NOMO-1 treated with dmso at 0.1 percent for 144 hours (cell line): ENCODE results near the gene RCSD1.
A peak's percentile ranks its signal among the peaks of the same experiment; 100 is the strongest.
"Not testable (repeated sequence)": the region's sequence is repeated elsewhere in the genome, so short reads cannot be mapped to it uniquely, and the experiment has no call there.

ENCODE experiments used
- DNase-seq: peaks from one replicate; lab custom pipeline; 2025; ENCODE audit not compliant: unreplicated experiment; lab: John Stamatoyannopoulos, UW

RCSD1 gene, protein sequence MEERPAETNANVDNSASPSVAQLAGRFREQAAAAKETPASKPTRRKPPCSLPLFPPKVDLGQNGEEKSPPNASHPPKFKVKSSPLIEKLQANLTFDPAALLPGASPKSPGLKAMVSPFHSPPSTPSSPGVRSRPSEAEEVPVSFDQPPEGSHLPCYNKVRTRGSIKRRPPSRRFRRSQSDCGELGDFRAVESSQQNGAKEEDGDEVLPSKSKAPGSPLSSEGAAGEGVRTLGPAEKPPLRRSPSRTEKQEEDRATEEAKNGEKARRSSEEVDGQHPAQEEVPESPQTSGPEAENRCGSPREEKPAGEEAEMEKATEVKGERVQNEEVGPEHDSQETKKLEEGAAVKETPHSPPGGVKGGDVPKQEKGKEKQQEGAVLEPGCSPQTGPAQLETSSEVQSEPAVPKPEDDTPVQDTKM

DNA sequence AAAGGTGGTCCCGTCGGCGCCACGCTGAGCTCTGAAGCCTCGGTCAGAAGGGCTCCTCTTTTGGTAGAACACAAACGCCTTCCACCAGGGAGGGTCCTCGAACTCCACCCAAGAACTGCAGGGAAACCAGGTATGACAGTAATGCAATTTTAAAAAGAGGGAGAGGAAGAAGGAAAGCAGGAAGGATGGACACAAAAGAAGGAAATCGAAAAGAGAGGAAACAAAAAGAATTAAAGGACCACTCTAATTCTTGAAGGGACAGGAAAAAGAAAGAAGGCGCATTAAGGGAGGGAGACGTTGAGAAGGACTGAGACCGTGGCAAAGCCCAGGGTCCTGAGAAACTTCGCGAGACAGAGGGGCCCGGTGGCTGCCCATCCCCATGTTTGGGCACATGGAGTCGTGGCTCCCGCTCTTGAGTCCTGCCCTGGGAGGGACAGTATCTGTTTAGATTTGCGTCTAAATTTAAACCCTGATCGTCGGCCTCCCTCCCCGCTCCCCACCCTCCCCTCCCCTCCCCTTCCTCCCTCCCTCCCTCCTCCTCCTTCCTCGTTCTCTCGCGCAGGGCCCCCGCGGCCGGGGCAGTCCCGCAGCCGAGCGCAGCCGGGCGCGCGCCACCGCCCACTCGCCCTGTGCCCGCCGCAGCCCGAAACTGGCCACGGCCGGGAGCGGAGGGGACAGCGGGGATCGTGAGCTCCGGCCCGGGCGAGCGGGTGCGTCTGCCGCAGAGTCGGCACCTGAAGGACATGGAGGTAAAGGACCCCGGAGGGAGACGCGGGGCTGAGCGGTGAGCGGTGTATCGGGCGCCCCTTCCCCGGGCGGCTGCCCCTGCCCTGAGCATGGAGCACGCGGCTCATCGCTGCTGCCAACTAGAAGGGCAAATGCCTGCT lies at the start of gene RCSD1:
Gene RCSD1 (plus strand): TSS at position 552 of the 887 bp plus-strand sequence. CDS start 192 bp downstream, at position 744.
- peak; percentile 44 for DNase-seq

DNA sequence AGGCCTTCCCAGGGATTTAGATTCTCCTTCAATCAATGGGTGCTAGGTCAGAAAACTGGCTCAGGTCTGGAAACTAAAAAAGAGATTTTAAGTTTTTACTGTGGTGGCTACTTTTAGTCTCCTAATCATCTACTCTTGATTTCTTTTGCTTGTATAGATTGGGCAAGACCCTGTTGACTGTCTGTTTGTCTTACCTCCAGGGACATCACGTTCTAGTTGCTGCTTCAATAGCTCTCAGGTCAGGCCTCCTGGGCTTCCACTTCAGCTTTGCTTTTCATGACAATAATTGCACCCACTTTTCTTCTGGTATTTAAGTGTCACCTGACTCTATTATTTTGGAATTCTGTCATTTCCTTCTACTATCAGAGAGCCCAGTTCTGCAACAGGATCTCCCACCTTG lies 48.0 kb upstream of the RCSD1 start:
- no peak for DNase-seq

DNA sequence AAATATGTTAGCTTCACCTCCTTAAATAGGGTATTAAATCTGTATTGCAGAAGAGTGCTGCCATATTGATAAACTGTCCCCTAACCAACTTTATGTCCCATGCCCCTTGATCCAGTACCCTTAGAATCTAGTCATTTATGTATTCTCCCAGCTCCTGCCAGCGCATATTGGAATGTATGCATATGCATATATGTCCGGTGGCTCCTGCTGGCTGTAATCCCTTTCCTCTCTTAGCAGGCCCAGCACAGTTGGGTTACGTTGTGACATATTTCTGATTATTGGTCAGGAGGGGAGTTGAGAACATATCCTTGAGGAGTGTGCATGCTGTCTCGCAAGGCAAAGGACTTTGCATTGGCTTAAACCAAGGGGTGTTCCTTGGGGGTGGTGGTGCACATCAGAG lies 47.3 kb upstream of the RCSD1 start:
- no peak for DNase-seq

DNA sequence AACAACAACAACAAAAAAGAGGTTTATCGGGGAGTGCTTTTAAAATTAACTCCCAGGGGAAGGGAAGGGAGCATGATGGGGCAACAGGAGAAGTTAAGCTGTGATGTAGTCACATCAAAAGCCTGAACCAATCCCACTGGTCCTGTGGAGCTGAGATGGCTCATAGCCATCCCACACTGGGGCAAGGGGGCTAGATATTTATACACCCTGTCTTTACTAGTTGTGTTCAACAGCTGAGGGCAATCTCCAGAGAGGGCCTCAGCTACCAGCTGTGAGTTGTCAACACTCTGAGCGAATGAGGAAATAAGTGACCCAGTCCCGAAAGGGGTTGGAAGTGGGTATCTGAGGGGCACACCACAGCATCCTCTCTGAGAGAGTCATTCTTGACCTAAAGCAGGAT lies 45.5 kb upstream of the RCSD1 start:
- no peak for DNase-seq

DNA sequence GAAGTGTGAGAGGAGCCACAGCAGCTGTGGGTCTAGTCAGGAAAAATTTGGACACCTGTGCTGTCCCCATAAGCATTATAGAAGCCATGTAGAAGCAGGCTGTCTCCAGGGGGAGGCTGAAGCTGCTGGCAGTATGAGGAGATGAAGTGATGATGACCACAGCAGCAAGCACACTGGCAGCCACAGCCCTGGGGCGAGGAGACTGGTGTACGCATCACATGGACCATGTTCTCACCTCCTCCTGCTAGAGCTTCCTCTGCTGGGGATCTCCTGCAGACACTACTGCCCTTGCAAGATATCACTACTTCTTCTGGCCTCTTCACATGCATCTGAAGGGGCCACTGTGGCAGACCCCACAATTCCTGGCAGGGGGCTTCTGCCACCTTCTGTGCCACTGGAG lies 42.7 kb upstream of the RCSD1 start:
- DNase-seq = no peak

DNA sequence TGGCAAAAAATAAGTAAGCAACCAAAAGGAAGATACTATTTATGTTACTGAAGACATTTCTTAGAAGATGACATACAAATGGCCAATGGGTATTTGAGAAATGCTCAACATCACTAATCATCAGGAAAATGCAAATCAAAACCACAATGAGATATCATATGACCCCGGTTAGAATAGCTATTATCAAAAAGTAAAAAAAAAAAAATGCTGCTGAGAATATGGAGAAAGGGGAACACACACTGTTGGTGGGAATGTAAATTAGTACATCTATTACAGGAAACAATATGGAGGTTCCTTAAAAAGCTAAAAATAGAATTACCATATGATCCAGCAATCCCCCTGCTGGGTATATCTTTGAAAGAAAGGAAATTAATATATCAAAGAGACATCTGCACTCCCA lies 42.2 kb upstream of the RCSD1 start:
- DNase-seq = no peak

DNA sequence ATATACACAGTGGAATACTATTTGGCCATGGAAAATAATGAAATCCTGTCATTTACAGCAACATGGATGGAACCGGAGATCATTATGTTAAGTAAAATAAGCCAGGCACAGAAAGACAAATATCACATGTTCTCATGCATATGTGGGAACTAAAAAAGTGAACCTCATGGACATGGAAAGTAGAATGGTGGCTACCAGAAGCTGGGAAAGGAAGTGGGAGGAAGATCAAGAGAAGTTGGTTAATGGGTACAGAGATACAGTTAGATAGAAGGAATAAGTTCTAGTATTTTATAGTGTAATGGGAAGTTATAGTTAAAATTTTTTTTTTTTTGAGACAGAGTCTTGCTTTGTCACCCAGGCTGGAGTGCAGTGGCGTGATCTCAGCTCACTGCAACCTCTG lies 41.7 kb upstream of the RCSD1 start:
- no peak for DNase-seq

DNA sequence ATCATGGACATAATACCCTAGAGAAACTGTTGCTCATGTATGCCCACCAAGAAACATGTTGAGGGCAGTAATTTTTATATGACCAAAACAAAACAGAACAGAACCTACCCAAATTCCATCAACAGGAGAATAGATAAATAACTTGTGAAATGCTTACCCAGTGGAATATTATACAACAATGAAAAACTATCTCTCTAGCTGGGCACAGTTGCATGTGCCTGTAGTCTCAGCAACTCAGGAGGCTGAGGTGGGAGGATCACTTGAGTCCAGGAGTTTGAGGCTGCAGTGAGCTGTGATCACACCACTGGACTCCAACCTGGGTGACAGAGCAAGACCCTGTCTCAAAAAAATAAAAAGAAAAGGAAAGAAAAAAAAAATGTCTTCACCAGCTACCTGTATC lies 37.6 kb upstream of the RCSD1 start:
- no peak for DNase-seq

DNA sequence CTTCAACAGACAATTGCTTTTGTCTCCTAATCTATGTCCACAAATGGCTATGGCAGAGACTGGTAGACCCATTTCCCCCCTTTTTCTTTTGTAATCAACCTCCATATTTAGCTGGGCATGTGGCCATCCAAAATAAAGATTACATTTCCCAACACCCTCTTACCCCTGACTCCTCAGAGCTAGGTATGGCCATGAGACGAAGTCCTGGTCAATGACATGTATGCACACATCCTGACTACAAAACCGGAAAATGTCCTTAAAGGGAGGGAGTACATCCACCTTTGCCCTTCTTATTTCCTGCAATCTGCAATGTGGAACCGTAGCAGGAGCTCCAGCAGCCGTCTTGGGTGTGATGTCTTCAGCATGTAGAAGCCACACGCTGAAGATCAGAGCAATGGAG lies 36.2 kb upstream of the RCSD1 start:
- DNase-seq = no peak

DNA sequence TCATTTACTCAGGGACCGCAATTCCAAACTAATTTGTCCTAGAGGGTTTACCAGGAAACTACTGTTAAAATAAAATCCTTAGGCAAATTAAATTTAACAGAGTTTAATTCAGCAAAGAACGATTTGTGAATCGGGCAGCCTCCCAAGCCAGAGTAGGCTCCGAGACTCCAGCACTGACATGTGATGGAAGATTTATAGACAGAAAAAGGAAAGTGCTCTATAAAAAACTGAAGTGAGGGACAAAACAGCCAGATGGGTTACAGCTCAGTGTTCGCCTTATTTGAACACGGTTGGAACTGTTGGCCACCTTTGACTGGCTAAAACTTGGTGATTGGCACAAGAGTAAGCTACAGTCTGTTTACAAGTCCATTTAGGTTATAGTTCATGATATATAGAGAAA lies 35.2 kb upstream of the RCSD1 start:
- no peak for DNase-seq

DNA sequence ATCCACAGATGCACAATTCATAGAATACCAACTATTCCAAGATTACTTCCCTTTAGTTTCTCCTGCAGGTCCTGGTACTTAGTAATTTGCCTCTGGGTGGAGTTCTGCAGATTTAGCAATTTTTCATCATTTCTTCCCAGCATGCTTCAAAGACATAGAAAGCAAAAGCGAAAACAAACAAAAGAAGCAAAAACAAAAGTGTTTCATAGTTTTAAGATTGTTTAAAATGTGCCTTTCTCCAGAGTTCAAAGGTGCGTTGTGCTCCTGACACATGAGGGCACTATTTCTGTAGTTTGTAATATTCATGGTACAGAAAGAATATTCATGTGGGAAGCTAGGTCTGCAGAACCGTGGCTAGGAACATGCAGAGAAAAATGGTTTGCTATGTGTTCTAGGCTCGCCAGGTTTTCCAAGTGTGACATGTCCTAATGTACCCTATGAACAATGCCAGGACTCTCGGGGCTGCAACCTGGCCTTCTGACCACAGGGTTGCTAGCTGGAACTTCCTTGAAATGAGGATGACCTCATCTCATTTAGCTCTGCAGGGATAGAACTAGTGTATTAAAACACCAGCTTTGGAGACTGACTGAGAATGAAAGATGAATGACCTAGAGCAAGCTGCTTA lies 30.0 kb upstream of the RCSD1 start:
- DNase-seq = peak; percentile 72

DNA sequence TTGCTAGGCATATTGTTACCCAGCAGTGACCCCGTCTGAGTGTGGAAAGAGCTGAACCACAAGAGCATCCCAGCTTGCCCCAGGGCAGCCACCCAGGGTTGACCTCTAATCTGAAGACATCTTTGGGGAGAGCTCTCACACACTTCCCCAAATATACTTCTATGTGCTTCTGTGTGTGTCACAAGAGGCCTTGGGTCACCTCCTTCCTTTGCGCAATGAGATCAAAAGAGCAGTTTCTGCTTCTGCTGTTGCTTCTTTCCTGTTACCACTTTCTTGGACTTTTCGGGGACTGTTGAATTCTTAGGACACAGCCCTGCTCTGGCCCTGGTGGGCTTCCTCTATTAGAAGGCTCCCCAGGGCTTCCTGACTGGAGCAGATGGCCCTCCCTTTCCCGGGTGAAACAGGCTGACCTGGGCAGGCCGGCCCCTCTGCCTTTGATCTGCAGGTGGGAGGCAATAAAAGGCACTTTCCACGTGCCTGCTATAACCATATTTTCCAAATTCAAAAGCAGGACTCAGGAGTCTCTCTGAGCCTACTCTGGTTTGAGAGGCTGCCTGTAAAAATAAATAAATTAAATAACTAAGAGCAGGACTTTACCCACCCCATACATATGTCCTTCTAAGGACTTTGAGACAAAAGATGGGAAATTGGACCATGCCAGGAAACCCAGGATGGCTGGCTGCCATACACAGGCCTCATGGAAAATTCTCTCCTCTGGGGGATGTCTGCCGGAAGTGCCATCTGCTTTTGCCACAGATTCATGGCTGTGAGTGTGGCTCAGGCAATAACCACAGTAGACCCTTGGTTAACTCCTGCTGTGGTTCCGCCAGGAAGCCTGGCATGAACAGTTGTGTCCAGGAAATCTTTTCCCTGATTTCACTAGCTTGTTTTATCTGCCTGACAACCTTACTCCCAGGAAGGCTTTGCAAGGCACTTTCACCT lies 28.3 kb upstream of the RCSD1 start:
- DNase-seq = peak; percentile 96

DNA sequence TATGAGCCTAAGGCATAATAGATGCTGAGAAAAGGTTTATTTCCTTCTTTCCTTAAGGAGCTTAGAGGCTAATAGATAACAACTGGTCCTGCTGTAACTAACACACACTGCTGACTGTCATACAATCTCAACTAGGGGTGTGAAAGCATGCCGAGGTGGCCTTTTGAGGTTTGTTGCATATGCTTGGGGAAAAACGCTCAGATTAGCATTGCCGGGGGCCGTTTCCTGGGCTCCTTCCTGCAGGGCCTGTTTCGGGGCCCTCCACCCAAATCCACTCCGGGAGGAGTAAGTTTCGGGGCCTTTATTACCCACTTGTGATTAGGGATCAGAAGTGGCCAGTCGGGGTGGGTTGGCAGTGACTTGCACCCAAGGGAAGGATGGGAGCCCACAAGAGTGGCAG lies 27.2 kb upstream of the RCSD1 start:
- no peak for DNase-seq

DNA sequence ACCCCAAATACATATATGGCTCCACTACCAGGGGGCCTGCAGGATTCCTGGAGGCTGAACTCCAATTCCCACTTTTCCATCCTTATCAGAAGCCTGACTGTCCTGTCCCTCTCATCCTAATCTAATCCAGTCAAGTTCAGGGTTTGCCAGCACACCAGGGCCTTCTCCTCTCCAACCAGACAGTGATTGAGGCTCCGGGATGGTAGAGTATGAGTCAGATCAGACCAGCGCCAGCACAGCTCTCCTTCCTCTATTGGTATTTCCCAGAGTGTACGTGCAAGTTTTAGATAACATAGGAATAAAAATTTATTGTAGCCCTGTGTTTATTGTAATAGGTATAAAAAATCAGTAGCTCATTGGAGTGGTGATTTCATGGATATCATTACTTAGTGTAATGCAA lies 24.5 kb upstream of the RCSD1 start:
- DNase-seq = no peak

DNA sequence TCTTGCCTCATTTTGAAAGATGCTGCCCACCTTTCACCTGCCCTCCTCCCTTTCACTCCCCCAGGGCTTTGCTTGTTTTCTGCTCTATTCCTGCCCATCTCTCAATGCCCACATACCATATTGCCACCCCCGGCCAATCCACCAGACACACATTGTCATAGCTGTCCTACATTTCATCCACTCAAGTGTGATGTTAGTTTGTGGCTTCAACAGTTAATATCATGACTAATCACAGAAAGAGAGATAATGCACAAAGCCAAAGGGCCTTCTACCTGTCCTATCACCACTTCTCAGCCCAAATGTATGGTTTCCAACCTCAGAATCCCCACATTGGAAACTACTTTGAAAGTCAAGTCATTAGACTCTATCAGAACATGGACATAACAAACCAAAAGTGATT lies 18.0 kb upstream of the RCSD1 start:
- no peak for DNase-seq

DNA sequence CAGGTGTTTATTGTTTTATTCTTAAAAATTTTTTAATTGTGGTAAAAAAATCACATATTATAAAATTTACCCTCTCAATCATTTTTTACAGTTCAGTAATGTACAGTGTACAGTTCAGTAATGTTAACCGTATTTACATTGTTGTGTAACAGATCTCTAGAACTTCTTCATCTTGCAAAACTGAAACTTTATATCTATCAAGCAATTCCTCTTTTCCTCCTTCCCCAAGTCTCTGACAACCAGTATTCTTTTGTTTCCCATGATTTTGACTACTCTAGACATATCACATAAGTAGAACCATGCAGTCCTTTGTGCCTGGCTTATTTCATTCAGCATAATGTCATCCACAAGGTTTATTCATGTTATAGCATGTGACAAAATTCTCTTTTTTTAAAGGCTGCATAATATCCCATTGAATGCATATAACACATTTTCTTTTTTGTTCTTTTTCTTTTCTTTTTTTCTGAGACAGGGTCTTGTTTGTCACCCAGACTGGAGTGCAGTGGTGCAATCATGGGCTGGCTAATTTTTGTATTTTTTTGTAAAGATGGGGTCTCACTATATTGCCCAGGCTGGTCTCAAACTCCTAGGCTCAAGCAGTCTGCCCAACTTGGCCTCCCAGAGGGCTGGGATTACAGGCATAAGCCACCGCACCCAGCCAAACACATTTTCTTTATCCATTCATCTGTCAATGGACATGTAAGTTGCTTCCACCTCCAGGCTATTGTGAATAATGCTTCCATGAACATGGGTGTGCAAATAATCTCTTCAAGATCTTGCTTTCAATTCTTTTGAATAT lies 17.2 kb upstream of the RCSD1 start:
- DNase-seq = peak; percentile 38

DNA sequence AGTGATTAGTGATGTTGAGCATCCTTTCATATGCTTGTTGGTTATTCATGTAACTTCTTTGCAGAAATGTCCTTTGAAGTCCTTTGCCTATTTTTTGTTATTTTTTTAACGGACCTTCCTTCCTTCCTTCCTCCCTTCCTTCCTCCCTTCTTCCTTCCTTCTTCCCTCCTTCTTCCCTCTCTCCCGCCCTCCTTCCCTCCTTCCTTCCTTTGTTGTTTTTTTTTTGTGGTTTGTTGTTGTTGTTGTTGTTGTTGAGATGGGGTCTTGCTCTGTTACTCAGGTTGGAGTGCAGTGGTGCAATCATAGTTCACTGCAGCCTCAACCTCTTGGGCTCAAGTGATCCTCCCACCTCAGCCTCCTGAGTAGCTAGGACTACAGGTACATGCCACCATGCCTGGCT lies 16.0 kb upstream of the RCSD1 start:
- not testable (repeated sequence) for DNase-seq

DNA sequence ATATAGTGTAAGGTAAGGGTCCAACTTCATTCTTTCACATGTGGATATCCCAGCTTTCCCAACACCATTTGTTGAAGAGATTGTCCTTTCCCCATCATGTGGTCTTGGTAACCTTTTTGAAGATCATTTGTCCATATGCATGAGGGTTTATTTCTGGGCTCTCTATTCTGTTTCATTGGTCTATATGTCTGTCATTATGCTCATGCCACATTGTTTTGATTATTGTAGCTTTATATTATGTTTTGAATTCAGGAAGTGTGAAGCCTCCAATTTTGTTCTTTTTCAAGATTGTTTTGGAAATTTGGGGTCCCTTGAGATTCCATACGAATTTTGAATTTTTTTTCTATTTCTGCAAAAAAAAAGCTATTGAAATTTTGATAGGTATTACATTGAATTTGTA lies 15.2 kb upstream of the RCSD1 start:
- DNase-seq = no peak

DNA sequence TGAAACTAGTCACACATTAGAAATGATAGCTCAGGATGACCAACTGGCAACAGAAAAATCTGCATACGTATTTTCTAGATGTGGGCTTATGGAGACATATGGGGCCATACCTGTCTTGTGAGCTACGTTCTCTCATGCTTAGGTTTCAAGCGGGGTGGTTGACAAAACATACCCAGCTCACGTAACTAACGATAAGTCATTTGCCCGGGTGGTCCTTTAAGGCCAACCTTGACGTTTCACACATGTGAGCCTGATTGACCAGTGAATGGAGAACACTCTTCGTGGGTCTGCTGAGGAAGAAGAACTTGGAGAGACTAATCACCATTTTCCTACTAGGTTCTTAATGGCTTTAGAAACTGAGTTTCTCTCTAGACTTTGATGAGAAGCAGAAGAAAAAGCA lies 13.5 kb upstream of the RCSD1 start:
- DNase-seq = no peak
